NCI-H2029 (cell line): ENCODE measurements around the gene CCDC138.

ENCODE experiments used
- DNase-seq: peaks from one replicate; lab custom pipeline; 2025; lab: John Stamatoyannopoulos, UW

The CCDC138 gene

DNA sequence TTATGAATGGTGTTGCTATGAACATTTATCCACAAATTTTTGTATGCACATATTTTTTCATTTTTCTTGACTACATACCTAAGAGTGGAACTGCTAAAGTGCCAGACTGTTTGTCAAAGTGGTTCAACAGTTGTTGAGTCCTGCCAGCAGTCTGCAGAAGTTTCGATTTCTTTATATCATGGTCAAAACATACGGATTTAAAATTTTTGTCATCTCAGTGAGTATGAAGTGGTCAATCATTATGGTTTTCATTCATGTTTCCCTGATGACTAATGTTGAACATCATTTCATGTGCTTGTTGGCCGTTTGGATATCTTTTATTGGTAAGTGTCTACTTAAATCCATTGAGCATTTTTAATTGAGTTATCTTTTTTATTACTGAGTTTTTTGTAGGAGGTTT lies 39.2 kb downstream of the CCDC138 start:
- no peak for DNase-seq

DNA sequence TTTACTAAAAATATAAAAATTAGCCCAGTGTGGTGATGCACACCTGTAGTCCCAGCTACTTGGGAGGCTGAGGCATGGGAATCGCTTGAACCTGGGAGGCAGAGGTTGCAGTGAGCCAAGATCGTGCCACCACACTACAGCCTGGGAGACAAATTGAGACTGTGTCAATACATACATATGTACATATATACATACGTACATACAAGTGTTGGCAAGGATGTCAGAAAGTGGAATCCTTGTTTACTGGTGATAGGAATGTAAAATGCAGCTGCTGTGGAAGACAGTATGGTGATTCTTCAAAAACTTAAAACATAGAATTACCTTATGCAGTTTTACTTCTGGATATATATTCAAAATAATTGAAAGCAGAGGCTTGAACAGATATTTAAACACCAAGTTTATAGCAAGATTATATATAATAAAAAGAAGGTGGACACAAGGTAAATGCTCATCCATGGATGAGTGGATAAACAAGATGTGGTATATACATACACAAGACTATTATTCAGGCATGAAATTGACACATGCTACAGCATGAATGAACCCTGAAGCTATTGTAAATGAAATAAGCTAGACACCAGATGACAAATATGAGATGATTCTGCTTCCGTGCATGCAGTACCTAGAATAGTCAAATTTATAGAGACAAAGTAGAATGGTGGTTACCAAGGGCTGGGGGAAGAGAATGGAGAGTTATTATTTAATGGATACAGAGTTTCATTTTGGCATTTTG lies 43.2 kb downstream of the CCDC138 start:
- DNase-seq, result no peak

DNA sequence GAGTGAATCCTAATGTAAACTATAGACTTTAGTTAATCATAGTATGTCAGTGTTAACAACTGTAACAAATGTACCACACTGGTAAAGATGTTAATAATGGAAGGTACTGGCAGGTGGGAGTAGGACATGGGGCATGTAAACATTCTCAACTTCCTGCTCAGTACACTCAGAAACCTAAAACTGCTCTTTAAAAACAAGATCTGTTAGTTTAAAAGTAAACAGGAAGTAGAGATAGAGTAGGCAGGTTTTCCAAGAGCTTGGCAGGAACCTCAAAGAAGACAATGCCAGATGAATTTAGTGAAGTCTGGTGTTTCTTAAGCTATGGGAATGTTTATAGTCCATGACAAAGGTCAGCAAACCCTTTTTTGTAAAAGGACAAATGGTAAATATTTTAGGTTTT lies 46.6 kb downstream of the CCDC138 start:
- DNase-seq, result no peak

DNA sequence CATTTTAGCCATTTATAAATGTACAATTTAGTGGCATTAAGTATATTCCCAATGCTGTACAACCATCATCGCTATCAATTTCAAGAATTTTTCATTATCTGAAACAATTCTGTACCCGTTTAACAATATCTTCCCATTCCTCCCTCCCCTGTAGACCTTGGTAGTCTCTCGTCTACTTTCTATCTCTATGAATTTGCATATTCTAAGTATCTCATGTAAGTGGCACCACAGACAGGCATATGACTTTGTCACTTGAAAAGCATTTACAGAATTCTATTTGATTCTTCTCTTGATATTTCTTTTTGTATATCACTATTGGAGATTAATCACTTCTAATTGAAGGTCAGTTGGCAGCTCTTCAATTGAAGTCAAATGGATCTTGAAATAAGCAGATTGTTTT lies 48.0 kb downstream of the CCDC138 start:
- no peak for DNase-seq

DNA sequence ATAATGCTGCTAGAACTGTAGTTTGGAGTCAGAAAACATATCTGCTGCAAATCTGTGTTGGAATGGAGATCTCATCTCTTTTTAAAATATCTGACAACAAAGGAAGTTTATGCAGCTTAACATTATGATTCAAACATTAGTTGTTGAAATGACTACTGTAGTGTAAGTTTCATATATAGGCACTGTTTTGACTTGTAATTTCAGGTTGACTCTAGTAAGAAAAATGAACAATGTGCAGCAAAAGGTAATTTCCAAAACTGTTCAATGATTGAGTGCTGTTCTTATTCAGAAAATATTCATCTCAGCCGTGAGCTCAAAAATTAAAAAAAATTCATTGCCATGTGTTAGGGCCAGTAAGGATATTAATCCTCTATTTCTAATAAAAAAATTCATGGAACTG lies 48.5 kb downstream of the CCDC138 start:
- no peak for DNase-seq

DNA sequence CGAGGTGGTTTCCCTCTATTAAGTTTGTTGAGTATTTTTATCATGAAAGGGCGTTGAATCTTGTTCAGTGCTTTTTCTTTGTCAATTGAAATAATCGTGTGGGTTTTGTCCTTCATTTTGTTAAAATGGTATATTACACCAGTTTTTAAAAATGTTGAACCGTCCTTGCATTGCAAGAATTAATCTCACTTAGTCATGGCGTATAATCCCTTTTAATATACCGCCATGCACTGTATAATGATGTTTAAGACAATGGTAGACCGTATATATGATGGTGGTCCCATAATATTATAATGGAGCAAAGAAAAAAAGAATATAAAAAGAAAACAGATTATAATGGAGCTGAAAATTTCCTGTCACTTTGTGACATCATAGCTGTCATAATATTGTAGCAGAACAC lies 50.6 kb downstream of the CCDC138 start:
- no peak for DNase-seq

DNA sequence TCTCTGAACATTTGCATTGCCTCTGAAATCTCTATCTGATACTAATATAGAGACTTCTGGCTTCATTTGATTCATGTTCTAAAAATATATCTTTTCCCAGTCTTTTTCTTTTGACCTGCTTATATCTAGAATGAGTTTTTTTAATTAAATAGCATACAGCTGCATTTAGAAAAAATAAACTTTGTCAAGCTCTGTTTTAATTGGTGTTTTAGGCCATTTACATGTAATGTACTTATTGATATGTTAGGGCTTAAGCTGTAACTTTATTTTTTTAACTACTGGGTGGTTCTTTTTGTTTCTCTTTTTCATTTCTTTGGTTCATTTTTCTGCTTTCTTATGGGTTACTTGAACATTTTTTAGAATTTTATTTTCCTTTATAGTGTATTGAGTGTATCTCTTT lies 54.9 kb downstream of the CCDC138 start:
- DNase-seq, result no peak

DNA sequence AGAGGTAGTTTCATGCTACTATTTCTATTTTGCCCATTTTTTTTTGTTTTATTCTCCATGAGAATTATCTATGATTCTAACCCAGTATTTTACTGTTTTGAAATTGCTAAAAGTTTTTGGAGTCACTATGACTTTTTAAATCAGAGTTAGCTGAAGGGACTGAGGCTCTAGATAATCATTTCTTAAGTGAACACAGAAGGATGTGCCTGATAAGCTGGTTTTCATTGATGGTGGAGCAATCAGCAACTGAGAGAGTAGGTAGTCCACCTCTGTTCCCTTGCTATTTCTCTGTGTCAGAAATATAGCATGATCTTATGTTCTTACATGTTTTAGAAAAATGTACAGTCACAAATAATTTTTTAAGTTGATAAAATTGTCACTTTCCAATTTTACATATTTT lies 59.4 kb downstream of the CCDC138 start:
- no peak for DNase-seq

DNA sequence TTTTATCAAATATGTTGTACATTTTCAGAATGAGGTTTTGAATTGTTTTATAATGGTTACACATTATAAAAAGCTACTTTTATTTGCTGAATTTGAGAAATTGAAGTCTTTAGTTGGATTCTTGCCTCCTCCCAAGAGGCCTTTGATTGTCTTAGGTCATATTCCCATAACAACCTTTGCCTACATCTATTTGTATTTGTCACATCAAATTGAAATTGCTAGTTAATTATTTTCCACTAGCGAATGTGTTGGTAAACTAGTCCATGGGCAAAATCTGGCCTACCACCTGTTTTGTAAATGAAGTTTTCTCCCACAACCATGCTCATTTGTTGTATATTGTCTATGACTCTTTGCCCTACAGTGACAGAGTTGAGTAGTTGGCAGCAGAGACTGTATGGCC lies 60.4 kb downstream of the CCDC138 start:
- no peak for DNase-seq

DNA sequence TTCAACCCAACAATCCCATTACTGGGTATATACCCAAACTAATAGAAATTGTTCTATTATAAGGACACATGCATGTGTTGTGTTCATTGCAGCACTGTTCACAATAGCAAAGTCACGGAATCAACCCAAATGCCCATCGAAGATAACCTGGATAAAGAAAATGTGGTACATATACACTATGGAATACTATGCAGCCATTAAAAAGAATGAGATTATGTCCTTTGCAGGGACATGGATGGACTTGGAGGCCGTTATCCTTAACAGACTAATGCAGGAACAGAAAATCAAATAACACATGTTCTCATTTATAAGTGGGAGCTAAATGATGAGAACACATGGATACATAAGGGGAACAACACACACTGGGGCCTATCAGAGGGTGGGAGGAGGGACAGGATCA lies 65.8 kb downstream of the CCDC138 start:
- DNase-seq, result no peak

DNA sequence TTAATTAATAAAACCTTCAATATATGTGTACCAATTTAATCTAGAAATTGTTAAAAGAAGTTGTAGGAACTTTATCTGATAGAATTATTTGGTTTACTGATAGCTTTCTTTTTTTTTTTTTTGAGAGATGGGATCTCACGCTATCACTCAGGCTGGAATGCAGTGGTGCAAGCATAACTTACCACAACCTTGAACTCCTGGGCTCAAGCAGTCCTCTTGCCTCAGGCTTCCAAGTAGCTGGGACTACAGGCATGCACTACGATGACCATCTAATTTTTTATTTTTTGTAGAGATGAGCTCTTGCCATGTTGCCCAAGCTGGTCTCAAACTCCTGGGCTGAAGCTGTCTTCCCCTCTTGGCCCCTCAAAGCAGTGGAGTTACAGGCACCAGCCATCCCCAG lies 66.8 kb downstream of the CCDC138 start:
- no peak for DNase-seq

DNA sequence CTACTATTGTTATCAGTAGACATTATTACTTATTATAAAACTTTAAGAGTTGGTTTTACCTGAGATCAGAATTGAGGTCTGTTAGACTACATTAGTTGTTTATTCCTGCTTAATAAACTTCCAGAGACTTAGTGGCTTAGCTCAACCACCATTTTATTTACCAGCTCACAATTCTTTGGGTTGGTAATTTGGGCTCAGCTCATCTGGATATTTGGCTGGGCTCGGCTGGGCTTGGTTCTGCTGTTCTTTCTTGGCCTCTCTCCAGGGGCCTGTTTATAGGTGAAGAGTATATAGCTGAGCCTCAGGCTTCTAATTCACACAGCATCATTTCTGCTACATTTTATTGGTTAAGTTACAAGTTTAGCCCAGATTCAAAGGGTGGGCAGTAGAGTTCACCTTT lies 67.9 kb downstream of the CCDC138 start:
- no peak for DNase-seq

DNA sequence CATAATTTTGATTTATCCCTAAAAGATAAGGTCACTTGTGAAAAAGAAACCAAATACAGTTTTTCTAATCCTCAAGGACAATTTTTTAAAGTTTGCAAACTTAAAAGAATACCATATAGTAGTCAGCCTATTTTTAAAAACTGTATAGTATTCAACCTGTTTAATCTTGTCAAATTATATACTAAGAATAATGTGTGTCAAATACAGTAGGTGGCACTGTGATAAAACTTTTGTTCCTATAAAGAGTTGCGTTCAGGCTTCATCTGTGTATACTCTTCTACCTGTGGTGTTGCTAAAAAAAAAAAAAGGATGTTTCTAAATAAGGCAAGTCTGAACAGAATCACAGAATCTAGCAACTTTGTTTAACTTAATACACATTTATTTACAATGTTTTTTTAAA lies 68.6 kb downstream of the CCDC138 start:
- DNase-seq, result no peak

DNA sequence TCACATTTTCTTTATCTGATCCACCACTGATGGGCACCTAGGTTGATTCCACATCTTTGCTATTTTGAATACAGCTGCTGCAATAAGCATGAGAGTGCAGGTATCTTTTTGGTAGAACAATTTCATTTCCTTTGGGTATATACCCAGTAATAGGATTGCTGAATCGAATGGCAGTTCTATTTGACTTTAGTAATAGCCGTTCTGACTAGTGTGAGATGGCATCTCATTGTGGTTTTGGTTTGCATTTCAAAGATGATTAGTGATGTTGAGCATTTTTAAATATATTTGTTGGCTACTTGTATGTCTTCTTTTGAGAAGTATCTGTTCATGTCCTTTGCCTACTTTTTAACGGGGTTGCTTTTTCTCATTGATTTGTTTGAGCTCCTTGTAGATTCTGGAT lies 72.3 kb downstream of the CCDC138 start:
- no peak for DNase-seq

DNA sequence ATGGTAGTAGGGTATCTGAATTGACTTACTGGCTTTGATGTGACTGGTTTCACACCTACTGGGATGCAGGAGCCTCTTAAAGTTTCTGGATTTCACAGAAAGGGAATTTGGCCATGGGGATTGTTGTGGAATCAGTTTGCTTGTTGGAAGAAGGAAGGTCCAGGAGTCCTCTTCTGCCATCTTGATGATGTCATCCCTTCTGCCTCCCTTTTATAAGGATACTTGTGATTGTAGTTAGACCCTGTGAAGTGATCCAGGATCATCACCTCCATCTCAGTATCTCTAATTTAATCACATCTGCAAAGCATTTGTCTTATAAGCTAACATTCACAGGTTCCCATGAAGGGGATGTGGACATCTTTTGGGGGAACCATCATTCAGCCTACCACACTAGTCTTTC lies 79.5 kb downstream of the CCDC138 start:
- no peak for DNase-seq

DNA sequence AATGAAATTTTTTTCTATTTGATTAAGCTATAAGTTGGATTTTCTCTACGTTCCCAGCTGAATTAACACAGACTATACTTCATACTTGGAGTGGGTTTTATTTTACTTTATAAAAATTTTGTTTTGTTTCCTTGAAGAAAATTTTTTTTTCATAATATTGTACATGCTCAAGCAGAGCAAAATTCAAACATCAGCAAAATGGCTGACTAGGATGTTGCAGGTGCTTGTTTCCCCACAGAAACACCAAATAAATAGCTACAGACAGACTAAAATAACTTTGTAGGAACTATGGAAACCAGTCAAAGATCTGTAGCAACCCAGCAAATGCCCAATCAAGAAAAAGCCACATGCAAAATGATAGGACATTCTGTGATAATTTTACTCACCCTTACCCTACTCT lies 82.3 kb downstream of the CCDC138 start:
- no peak for DNase-seq

DNA sequence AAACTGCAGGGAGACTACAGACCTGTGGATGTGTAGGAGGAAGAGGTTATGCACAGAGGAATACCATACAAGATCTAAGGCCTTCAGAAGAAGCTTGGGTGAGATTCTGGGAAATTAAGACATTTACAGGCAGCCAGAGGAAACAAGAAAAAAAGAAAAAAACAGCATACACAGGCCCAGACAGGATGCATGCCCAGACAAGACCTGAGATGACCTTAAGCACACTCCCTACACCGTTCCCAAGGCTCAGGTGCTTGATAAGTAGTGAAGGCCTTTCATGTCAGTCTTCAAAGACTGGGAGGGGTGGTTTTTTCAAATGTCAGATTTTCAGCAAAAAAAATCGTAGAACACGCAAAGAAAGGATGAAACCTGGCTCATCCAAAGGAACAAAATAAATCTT lies 83.0 kb downstream of the CCDC138 start:
- DNase-seq, result no peak

DNA sequence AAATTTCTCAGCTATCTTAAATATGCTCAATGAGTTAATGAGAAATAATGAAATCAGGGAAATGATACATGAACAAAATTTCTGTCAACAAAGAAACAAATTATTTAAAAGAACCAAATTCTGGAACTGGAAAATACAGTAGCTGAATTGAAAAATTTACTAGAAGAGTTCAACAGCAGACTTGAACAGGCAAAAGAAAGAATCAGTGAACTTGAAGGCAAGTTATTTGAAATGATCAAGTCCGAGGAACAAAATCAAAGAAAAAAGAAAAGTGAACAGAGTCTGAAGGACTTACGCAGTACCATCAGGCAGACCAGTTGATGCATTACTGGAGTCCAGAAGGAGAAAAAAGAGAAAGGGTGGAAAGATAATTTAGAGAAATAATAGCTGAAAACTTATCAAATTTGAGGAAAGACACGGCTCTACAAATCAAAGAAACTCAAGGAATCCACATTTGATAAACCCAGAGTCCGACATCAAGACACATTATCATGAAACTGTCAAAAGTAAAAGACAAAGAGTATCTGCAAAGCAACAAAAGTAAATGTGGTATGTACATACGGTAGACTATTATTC lies 83.6 kb downstream of the CCDC138 start:
- DNase-seq, result no peak

DNA sequence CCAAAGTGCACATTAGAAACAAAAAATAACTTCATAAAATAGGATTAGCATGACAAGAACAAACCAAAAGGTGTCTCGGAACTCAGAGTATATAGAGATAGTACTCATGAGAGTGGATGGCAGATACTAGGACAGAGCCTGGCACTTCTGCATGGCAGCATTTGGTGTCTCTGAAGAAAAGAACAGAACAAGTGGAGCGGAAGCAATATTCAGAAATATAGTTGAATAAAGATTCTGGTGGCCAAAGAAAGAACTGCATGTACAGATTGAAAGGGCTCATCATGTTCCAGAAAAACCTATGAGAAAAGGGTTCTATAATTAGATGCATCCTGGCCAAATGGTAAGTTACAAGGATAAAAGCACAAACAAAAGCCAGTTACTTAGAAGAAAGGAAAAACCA lies 90.9 kb downstream of the CCDC138 start:
- no peak for DNase-seq

DNA sequence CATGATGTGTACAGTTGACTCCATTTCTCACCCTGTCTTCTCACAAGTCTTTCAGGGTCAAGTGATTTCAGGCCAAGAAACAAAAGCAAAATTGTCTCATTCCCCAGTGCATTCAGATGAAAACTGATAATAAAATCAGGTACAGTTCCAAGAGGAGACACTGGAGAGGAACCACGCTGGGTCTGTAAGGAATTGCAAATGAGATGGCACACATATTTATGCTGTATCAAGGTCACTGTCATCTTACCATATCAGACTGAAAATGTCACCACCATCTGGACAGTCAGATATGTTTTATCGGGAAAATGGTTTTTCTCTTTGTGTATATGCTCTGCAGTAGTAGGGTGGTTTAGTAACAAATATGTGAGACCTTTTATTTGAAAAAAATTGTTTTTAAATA lies 91.7 kb downstream of the CCDC138 start:
- DNase-seq, result no peak

DNA sequence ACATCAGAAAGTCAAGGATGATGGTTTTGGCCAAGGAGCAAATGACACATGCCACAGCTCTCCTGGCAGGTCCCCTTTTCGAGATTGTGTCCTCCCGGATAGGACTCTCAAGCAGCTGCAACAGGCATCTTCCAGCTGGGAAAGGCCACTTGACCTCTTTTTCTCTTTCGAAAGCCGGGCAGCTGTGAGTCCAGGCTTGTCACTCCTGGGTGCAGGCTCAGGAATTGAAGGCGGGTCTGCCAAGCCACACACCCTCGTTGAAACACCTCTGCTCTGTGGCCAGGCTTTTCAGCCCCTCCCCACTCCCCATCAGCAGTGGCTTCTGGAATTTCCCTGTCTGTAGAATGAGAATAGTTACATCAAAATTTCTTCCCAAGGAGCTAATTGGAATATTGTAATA lies 98.0 kb downstream of the CCDC138 start:
- peak; percentile 29 for DNase-seq

DNA sequence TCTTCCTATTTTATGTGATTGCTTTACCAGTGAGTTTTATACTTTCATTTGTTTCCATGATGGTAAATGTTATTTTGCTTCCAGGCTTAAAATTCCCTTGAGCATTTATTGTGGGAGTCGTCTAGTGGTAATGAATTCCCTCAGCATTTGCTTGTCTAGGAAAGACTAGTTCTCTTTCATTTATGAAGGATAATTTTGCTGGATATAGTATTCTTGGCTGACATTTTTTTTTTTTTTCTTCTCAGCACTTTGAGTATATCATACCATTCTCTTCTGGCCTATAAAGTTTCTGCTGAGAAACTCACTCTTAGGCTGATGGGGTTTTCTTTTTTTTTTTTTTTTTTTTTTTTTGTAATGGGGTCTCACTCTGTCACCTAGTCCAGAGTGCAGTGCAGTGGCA lies 103.3 kb downstream of the CCDC138 start:
- DNase-seq, result no peak

DNA sequence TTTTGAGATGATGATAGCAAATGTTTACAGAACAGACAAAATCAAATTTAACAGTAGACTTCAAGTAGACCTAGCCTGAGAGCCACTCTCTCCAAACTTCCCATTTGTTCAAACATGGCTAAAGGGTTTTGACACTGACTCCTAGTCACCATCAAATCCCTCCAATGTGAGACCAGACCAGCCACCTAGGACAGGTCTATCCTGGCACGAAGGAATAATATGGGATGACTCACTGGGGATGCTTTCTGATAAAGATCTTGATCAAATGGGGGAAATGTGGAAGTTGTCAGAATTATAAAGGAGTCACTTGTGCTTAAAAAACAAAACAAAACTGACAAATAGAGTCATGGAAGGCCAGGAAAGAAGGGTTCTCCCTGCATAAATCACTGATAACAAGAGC lies 106.7 kb downstream of the CCDC138 start:
- DNase-seq, result no peak

DNA sequence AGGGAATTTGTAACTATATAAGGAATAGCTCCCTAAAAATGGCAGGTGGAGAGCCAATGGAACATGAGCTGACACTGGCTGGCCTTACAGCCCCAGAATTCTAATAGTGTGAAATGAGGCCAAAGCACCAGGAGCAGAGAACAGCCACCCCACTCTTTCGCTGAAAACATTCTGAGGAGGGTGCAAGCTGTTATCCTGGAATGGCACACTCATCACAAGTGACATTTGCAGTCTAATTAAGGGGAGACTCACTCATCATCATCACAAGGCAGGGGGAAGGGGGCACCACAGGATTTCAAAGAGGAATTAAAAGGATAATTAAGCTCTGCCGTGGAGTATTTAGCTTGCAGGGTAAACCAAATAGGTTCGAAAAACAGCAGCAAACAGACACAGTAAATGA lies 108.2 kb downstream of the CCDC138 start:
- no peak for DNase-seq
